B cell (primary cell): ENCODE data around the gene KLHDC7B.

Source experiments
- EZH2 ChIP-seq: IDR thresholded peaks from 2 replicates; pipeline ENCODE4 v1.6.1; 2012; ENCODE audit warnings: borderline replicate concordance, low read depth, mild to moderate bottlenecking, moderate library complexity, low read length; ENCODE audit not compliant: insufficient read depth, poor library complexity, severe bottlenecking
- TF ChIP-seq, protein P1 (sequence below): fragments of 200-600 bp; IDR thresholded peaks from one replicate; pipeline ENCODE4 v1.8.0; 2022; ENCODE audit warnings: antibody characterized with exemption, mild to moderate bottlenecking

DNA sequence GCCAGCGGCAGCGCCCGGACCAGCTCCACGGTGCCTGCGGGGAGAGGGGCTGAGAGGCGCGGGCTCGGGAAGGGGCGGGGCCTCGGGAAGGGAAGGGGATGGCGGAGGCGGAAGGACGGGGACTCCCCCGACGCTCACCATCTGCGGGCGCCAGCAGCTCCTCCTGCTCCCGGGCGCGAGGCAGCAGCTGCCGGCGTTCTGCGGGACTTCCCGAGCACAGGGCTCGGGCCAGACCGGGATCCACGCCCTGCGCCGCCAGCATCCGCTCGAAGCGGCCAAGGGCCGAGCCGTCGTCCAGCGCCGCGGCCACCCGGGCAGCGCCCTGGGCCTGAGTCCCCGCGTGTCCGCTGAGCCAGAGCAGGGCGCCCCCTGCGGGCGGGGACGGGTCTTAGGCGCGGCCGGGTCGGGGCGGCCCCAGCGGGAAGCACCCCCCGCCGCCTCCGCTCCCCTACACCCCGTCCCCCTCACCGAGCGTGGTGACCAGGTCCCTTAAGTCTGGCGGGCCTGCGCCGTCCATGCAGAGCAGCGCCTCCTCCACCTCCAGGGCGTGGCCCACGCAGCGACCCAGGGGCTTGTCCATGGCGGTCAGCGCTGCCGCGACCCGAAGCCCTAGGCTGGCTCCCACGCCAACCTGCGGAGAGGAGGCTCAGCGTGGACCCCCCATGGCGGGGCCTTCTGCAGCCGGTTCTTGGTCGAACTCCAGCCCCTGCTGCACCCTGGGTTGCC lies 19.4 kb upstream of the KLHDC7B start:
- TF ChIP-seq EZH2: no peak
- TF ChIP-seq, protein P1, sequence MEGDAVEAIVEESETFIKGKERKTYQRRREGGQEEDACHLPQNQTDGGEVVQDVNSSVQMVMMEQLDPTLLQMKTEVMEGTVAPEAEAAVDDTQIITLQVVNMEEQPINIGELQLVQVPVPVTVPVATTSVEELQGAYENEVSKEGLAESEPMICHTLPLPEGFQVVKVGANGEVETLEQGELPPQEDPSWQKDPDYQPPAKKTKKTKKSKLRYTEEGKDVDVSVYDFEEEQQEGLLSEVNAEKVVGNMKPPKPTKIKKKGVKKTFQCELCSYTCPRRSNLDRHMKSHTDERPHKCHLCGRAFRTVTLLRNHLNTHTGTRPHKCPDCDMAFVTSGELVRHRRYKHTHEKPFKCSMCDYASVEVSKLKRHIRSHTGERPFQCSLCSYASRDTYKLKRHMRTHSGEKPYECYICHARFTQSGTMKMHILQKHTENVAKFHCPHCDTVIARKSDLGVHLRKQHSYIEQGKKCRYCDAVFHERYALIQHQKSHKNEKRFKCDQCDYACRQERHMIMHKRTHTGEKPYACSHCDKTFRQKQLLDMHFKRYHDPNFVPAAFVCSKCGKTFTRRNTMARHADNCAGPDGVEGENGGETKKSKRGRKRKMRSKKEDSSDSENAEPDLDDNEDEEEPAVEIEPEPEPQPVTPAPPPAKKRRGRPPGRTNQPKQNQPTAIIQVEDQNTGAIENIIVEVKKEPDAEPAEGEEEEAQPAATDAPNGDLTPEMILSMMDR: peak; percentile 83
